HCT116 (cell line): Measurements from ENCODE around the gene DCLRE1B. TPM values are rescaled to one million over a fixed set of nuclear protein-coding genes. Genes with fewer than 3 reads are reported as not detected.

Experiments used
- ATAC-seq: fragments of 200-7000 bp; cut with Tn5 transposase; 2 replicates; pipeline ENCODE4 v1.9.1; 2020; ENCODE audit warnings: mild to moderate bottlenecking, moderate library complexity
- BruUV-seq: library from RNA; stranded (reverse); fragments of 400-500 nt; replicated peaks from 2 replicates; lab custom pipeline; 2021; lab: Mats Ljungman, UMichigan
- CTCF ChIA-PET: fragments of 300-600 bp; sonication (Branson Sonifier 250); formaldehyde crosslinking; loops from one replicate; lab custom pipeline; 2021; ENCODE audit warnings: antibody characterized with exemption; lab: Charles Lee
- POLR2A ChIA-PET: fragments of 300-600, 350-600 bp; sonication (Branson Sonifier 250); formaldehyde crosslinking; loops from one replicate; lab custom pipeline; 2021; ENCODE audit warnings: antibody characterized with exemption; lab: Charles Lee
- RAD21 ChIA-PET, 2 experiments: fragments of 300-600 bp; sonication (Branson Sonifier 250); formaldehyde crosslinking; loops; one replicate each; lab custom pipeline; 2023; ENCODE audit warnings: low total read pairs in 2 of 2; ENCODE audit not compliant: uncharacterized antibody in 2 of 2, unreplicated experiment in 2 of 2, low non-redundant PET in 1 of 2; lab: Charles Lee
- DNase-seq: peaks from one replicate; pipeline ENCODE4 v3.0.0-alpha.2; 2010; ENCODE audit warnings: low read depth, low spot score
- H2AFZ ChIP-seq: fragments of 200-600 bp; shearing (Covaris generic), sonication (generic); 2 replicates; pipeline ENCODE4 v1.6.1; 2017; ENCODE audit warnings: low read depth, mixed run types, mixed read lengths, antibody characterized with exemption, low read length; ENCODE audit not compliant: poor library complexity, severe bottlenecking
- H3K27ac ChIP-seq: 2 replicates; pipeline ENCODE4 v1.5.1; 2012; ENCODE audit warnings: low read depth, low read length
- H3K27me3 ChIP-seq: fragments of 200-600 bp; sonication (generic); 2 replicates; pipeline ENCODE4 v1.6.1; 2016; ENCODE audit warnings: mixed run types, low read length, mixed read lengths; ENCODE audit not compliant: insufficient read depth
- H3K36me3 ChIP-seq, 2 experiments: fragments of 200-500 bp in 1 of 2; fragments of 200-600 bp in 1 of 2; sonication (Bioruptor generic) in 1 of 2; sonication (generic) in 1 of 2; 2 replicates each; pipeline versions ENCODE4 v1.5.1 to v1.6.1; 2014 to 2016; ENCODE audit warnings: low read length in 2 of 2, inconsistent platforms in 1 of 2, mixed read lengths in 1 of 2, mixed run types in 1 of 2; ENCODE audit not compliant: insufficient read depth in 2 of 2, control insufficient read depth in 1 of 2
- H3K4me1 ChIP-seq, 2 experiments: fragments of 200-600 bp in 1 of 2; sonication (generic) in 1 of 2; 2 replicates each; pipeline versions ENCODE4 v1.5.1 to v1.6.1; 2012 to 2017; ENCODE audit warnings: low read length in 2 of 2, inconsistent platforms in 1 of 2, mild to moderate bottlenecking in 1 of 2, mixed read lengths in 1 of 2, mixed run types in 1 of 2, moderate library complexity in 1 of 2; ENCODE audit not compliant: insufficient read depth in 2 of 2, control insufficient read depth in 1 of 2
- H3K4me2 ChIP-seq: fragments of 200-600 bp; sonication (generic); 2 replicates; pipeline ENCODE4 v1.6.1; 2017; ENCODE audit warnings: mixed run types, low read length, mixed read lengths
- H3K4me3 ChIP-seq, 2 experiments: fragments of 200-600 bp in 1 of 2; sonication (generic) in 1 of 2; replicated peaks in 1 of 2; 2 replicates each; pipeline ENCODE4 v1.5.1; 2011 to 2016; ENCODE audit warnings: low read length in 2 of 2, control low read depth in 1 of 2, low read depth in 1 of 2, mild to moderate bottlenecking in 1 of 2, mixed read lengths in 1 of 2, mixed run types in 1 of 2
- H3K79me2 ChIP-seq: fragments of 200-600 bp; sonication (generic); 2 replicates; pipeline ENCODE4 v1.6.1; 2017; ENCODE audit warnings: mild to moderate bottlenecking, mixed run types, low read length, moderate library complexity, mixed read lengths; ENCODE audit not compliant: insufficient read depth
- H3K9ac ChIP-seq: fragments of 200-600 bp; sonication (generic); 2 replicates; pipeline ENCODE4 v1.6.1; 2016; ENCODE audit warnings: low read length, mixed read lengths
- H3K9me2 ChIP-seq: fragments of 200-600 bp; sonication (generic), shearing (Covaris generic); 2 replicates; pipeline ENCODE4 v1.6.1; 2017; ENCODE audit warnings: mixed run types, mild to moderate bottlenecking, moderate library complexity; ENCODE audit not compliant: insufficient read depth
- H3K9me3 ChIP-seq, 2 experiments: fragments of 200-500 bp in 1 of 2; fragments of 200-600 bp in 1 of 2; sonication (Bioruptor generic) in 1 of 2; sonication (generic) in 1 of 2; 2 replicates each; pipeline ENCODE4 v1.6.1; 2014 to 2017; ENCODE audit warnings: low read length in 2 of 2, mixed read lengths in 2 of 2, inconsistent platforms in 1 of 2, low read depth in 1 of 2, mild to moderate bottlenecking in 1 of 2, mixed run types in 1 of 2, moderate library complexity in 1 of 2; ENCODE audit not compliant: control insufficient read depth in 1 of 2, insufficient read depth in 1 of 2
- H4K20me1 ChIP-seq: fragments of 200-600 bp; sonication (generic), shearing (Covaris generic); 2 replicates; pipeline ENCODE4 v1.6.1; 2017; ENCODE audit warnings: mixed run types, mild to moderate bottlenecking, moderate library complexity; ENCODE audit not compliant: insufficient read depth
- CBX3 ChIP-seq: IDR thresholded peaks from 2 replicates; pipeline ENCODE4 v1.6.1; 2012; ENCODE audit warnings: low read depth
- CEBPB ChIP-seq: IDR thresholded peaks from 2 replicates; pipeline ENCODE4 v1.6.1; 2012; ENCODE audit warnings: low read depth
- ELF1 ChIP-seq: IDR thresholded peaks from 2 replicates; pipeline ENCODE4 v1.6.1; 2012; ENCODE audit warnings: low read depth, borderline replicate concordance
- EZH2 ChIP-seq: fragments of 200-600 bp; sonication (generic); IDR thresholded peaks from 2 replicates; pipeline ENCODE4 v1.6.1; 2017; ENCODE audit warnings: antibody characterized with exemption, mixed run types
- EZH2phosphoT487 ChIP-seq: fragments of 200-600 bp; IDR thresholded peaks from 2 replicates; pipeline ENCODE4 v1.6.1; 2018; ENCODE audit warnings: antibody characterized with exemption, borderline replicate concordance
- SIN3A ChIP-seq: IDR thresholded peaks from 2 replicates; pipeline ENCODE4 v1.6.1; 2012; ENCODE audit warnings: low read depth
- SRF ChIP-seq: IDR thresholded peaks from 2 replicates; pipeline ENCODE4 v1.6.1; 2012; ENCODE audit warnings: low read depth
- ZNF274 ChIP-seq: fragments of 200-500 bp; sonication (Bioruptor generic); IDR thresholded peaks from 2 replicates; pipeline ENCODE4 v1.6.1; 2014; ENCODE audit warnings: mild to moderate bottlenecking, low read depth, low read length, inconsistent platforms
- intact Hi-C: fragments of 100-400 bp; cut with micrococcal nuclease; formaldehyde crosslinking; loops from 2 replicates; pipeline ENCODE4 v1.10.0; 2022
- total RNA-seq: library from RNA; stranded (reverse); gene quantifications from one replicate; pipeline ENCODE4 v1.2.1, GENCODE V29; 2021; ENCODE audit not compliant: unreplicated experiment
- TF ChIP-seq, protein P1 (sequence below): IDR thresholded peaks from 2 replicates; pipeline ENCODE4 v1.6.1; 2011; ENCODE audit warnings: mild to moderate bottlenecking, low read length, moderate library complexity; ENCODE audit not compliant: insufficient replicate concordance; ENCODE audit errors: extremely low read depth
- TF ChIP-seq, protein P2 (sequence below), 3 experiments: fragments of 200-600 bp in 1 of 3; sonication (generic) in 1 of 3; IDR thresholded peaks in 2 of 3; conservative IDR thresholded peaks in 1 of 3; 2 replicates each; pipeline ENCODE4 v1.5.1; 2012 to 2017; ENCODE audit warnings: low read depth in 2 of 3, low read length in 2 of 3, antibody characterized with exemption in 1 of 3, borderline replicate concordance in 1 of 3, control low read depth in 1 of 3, mild to moderate bottlenecking in 1 of 3, mixed read lengths in 1 of 3, mixed run types in 1 of 3, moderate library complexity in 1 of 3; ENCODE audit not compliant: insufficient read depth in 1 of 3
- TF ChIP-seq, protein P3 (sequence below): IDR thresholded peaks from 2 replicates; pipeline ENCODE4 v1.6.1; 2012
- TF ChIP-seq, protein P4 (sequence below): IDR thresholded peaks from 2 replicates; pipeline ENCODE4 v1.6.1; 2012

The DCLRE1B gene
- total RNA-seq, 1 experiment from 2014 or later: 13.4 TPM

DNA sequence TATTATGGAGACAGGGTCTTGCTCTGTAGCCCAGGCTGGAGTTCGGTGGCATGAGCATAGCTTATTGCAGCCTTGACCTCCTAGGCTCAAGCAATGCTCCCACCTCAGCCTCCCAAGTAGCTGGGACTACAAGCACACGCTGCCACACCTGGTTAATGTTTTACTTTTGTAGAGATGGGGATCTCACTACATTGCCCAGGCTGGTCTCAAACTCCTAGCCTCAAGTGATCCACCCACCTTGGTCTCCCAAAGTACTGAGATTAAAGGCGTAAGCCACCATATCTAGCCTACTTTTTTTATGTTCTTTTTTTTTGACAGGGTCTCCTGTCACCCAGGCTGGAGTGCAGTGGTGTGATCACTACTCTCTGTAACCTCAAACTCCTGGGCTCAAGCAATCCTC lies 11.9 kb upstream of the DCLRE1B start:
- H3K4me3 ChIP-seq: no peak overlapping the region
- H4K20me1 ChIP-seq: no peaks in the 10 kb centered on the region
- CTCF ChIA-PET: no interaction called here
- DNase-seq (no peak), ATAC-seq (no peak)
- H2AFZ ChIP-seq: no peak overlapping the region
- no peaks in the 10 kb centered on the region for H3K79me2 ChIP-seq
- no peaks in the 10 kb centered on the region for H3K9me2 ChIP-seq
- H3K4me1 ChIP-seq: peaks cover 11 to 13% of the 10 kb centered on the region in 2 experiments
- H3K27ac ChIP-seq: no peak overlapping the region
- no peak overlapping the region for H3K9ac ChIP-seq
- no peaks in the 10 kb centered on the region for H3K9me3 ChIP-seq
- no peak overlapping the region for H3K4me2 ChIP-seq
- TF ChIP-seq EZH2phosphoT487: no peak
- TF ChIP-seq SIN3A: no peak
- no peak for TF ChIP-seq SRF
- TF ChIP-seq, protein P1, sequence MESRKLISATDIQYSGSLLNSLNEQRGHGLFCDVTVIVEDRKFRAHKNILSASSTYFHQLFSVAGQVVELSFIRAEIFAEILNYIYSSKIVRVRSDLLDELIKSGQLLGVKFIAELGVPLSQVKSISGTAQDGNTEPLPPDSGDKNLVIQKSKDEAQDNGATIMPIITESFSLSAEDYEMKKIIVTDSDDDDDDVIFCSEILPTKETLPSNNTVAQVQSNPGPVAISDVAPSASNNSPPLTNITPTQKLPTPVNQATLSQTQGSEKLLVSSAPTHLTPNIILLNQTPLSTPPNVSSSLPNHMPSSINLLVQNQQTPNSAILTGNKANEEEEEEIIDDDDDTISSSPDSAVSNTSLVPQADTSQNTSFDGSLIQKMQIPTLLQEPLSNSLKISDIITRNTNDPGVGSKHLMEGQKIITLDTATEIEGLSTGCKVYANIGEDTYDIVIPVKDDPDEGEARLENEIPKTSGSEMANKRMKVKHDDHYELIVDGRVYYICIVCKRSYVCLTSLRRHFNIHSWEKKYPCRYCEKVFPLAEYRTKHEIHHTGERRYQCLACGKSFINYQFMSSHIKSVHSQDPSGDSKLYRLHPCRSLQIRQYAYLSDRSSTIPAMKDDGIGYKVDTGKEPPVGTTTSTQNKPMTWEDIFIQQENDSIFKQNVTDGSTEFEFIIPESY: no peak
- TF ChIP-seq, all 23 proteins: peak for 0
- peaks cover 4 to 9% of the 10 kb centered on the region in 2 experiments; a peak in 1 of 4 replicates for H3K36me3 ChIP-seq
- intact Hi-C loops: no loop called here
- POLR2A ChIA-PET: no interaction called here
- H3K27me3 ChIP-seq: no peaks in the 10 kb centered on the region
- RAD21 ChIA-PET: no interaction called here
- no TSS peak for BruUV-seq

DNA sequence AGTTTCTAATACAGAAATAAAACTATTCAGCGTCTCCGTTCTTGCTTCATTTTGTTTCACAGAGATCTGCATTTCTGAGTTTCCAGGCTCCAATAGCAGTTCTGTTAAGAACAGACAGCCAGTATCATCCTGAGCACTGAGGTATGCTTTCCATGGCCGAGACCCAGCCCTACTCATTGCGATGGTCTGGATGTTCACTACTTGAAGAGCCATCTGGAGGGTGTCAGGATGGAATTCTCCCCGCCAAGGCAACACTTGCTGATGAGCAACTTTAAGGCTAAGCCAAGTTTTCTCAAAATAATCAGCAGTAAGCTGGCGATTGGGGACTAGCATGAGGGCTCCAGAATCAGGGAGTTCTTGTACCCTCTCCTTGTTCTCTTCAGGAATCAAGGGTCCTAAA lies 10.0 kb upstream of the DCLRE1B start:
- BruUV-seq: no TSS peak

More for the DNA sequence above, 10.0 kb upstream of the DCLRE1B start:
- Histone ChIP-seq H2AFZ (no peak overlapping the region), H4K20me1 (no peaks in the 10 kb centered on the region), H3K4me2 (no peak overlapping the region), H3K36me3 (peaks cover 8 to 9% of the 10 kb centered on the region in 2 experiments; a peak in 1 of 4 replicates), H3K4me3 (no peak overlapping the region), H3K9me2 (no peaks in the 10 kb centered on the region), H3K9ac (no peak overlapping the region), H3K4me1 (no peaks in the 10 kb centered on the region), H3K27me3 (no peaks in the 10 kb centered on the region), H3K9me3 (no peaks in the 10 kb centered on the region), H3K27ac (no peak overlapping the region), H3K79me2 (no peaks in the 10 kb centered on the region)
- no peak for DNase-seq
- RAD21 ChIA-PET: no interaction called here
- POLR2A ChIA-PET: no interaction called here
- intact Hi-C loops: no loop called here
- TF ChIP-seq, protein P2, sequence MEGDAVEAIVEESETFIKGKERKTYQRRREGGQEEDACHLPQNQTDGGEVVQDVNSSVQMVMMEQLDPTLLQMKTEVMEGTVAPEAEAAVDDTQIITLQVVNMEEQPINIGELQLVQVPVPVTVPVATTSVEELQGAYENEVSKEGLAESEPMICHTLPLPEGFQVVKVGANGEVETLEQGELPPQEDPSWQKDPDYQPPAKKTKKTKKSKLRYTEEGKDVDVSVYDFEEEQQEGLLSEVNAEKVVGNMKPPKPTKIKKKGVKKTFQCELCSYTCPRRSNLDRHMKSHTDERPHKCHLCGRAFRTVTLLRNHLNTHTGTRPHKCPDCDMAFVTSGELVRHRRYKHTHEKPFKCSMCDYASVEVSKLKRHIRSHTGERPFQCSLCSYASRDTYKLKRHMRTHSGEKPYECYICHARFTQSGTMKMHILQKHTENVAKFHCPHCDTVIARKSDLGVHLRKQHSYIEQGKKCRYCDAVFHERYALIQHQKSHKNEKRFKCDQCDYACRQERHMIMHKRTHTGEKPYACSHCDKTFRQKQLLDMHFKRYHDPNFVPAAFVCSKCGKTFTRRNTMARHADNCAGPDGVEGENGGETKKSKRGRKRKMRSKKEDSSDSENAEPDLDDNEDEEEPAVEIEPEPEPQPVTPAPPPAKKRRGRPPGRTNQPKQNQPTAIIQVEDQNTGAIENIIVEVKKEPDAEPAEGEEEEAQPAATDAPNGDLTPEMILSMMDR (IDR thresholded peaks at IDR 0.05 in 2 of 3, conservative IDR thresholded peaks at IDR 0.05 in 1 of 3; ENCODE audit: borderline replicate concordance in 1 of 3, insufficient read depth in 1 of 3, low read depth in 2 of 3, low read length in 2 of 3): no peak
- TF ChIP-seq ZNF274 (no peak), EZH2 (no peak), ELF1 (no peak), SRF (no peak), EZH2phosphoT487 (no peak), CEBPB (no peak), CBX3 (no peak)
- TF ChIP-seq, protein P3, sequence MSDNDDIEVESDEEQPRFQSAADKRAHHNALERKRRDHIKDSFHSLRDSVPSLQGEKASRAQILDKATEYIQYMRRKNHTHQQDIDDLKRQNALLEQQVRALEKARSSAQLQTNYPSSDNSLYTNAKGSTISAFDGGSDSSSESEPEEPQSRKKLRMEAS: no peak
- TF ChIP-seq, protein P4, sequence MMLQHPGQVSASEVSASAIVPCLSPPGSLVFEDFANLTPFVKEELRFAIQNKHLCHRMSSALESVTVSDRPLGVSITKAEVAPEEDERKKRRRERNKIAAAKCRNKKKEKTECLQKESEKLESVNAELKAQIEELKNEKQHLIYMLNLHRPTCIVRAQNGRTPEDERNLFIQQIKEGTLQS: no peak
- CTCF ChIA-PET: no interaction called here
- ATAC-seq: no peak
